Measurements from ENCODE around the gene UBFD1. TPM values are rescaled to one million over a fixed set of nuclear protein-coding genes. Genes with fewer than 3 reads are reported as not detected.

The UBFD1 gene
- total RNA-seq, 6 experiments from 2014 or later = 27.6 to 50.5 (median 37.4) TPM

- WGBS (ENCODE audit: insufficient coverage, low coverage, low lambda C conversion rate, missing lambda C conversion rate) = 100% methylated on average over 3 of the region's 5 CpGs
- H3K27me3 ChIP-seq = no peaks in the 10 kb centered on the region
- no peak for TF ChIP-seq POLR2A (IDR thresholded peaks at IDR 0.05)
- TF ChIP-seq CTCF (IDR thresholded peaks at IDR 0.05) = no peak
- ATAC-seq (no peak), DNase-seq (no peak)
- H3K4me3 ChIP-seq = no peak overlapping the region
- no peaks in the 10 kb centered on the region for H3K9me3 ChIP-seq
- H3K27ac ChIP-seq = no peak overlapping the region
- intact Hi-C loops (cut with DNase I) = no loop called here
- peaks cover 3 to 59% (median 21%) of the 10 kb centered on the region in 4 donors for H3K36me3 ChIP-seq
- H3K4me1 ChIP-seq = no peaks in the 10 kb centered on the region
These were observed 14.4 kb downstream of the UBFD1 start for GRCh38 chr16:23571895-23572294.

- DNase-seq (no peak), ATAC-seq (no peak)
- no peak overlapping the region for H3K27ac ChIP-seq
- no peak overlapping the region for H3K4me3 ChIP-seq
- H3K36me3 ChIP-seq = peaks cover 0 to 54% (median 16%) of the 10 kb centered on the region in 4 donors
- 96% methylated on average over 7 of the region's 9 CpGs for whole genome bisulfite sequencing (ENCODE audit: insufficient coverage, low coverage, low lambda C conversion rate, missing lambda C conversion rate)
- TF ChIP-seq CTCF (IDR thresholded peaks at IDR 0.05) (no peak), POLR2A (IDR thresholded peaks at IDR 0.05) (no peak)
- intact Hi-C loops (cut with DNase I) = no loop called here
- no peaks in the 10 kb centered on the region for H3K4me1 ChIP-seq
- H3K9me3 ChIP-seq = no peaks in the 10 kb centered on the region
- no peaks in the 10 kb centered on the region for H3K27me3 ChIP-seq
These were observed 14.9 kb downstream of the UBFD1 start for GRCh38 chr16:23572394-23572793.

GRCh38 chr16:23573817-23574216 lies 16.3 kb downstream of the UBFD1 start:
- intact Hi-C loops (cut with DNase I) = no loop called here
- H3K27me3 ChIP-seq = no peaks in the 10 kb centered on the region
- 83% methylated on average over 4 of the region's 5 CpGs for WGBS (ENCODE audit: insufficient coverage, low coverage, low lambda C conversion rate, missing lambda C conversion rate)
- no peak for DNase-seq
- no peaks in the 10 kb centered on the region for H3K4me1 ChIP-seq
- TF ChIP-seq POLR2A (IDR thresholded peaks at IDR 0.05) (no peak), CTCF (IDR thresholded peaks at IDR 0.05) (no peak)
- H3K9me3 ChIP-seq = no peaks in the 10 kb centered on the region
- H3K4me3 ChIP-seq = no peak overlapping the region
- H3K27ac ChIP-seq = no peak overlapping the region
- ATAC-seq = no peak
- peaks cover 0 to 39% (median 11%) of the 10 kb centered on the region in 4 donors for H3K36me3 ChIP-seq

GRCh38 chr16:23575834-23576233 lies 18.3 kb downstream of the UBFD1 start:
- peaks cover 0 to 30% (median 10%) of the 10 kb centered on the region in 4 donors for H3K36me3 ChIP-seq

More at GRCh38 chr16:23575834-23576233, 18.3 kb downstream of the UBFD1 start:
- DNase-seq = no peak
- no peak overlapping the region for H3K4me3 ChIP-seq
- H3K9me3 ChIP-seq = no peaks in the 10 kb centered on the region
- H3K4me1 ChIP-seq = no peaks in the 10 kb centered on the region
- no peak for ATAC-seq
- no peak overlapping the region for H3K27ac ChIP-seq
- TF ChIP-seq POLR2A (IDR thresholded peaks at IDR 0.05) (no peak), CTCF (IDR thresholded peaks at IDR 0.05) (no peak)
- intact Hi-C loops (cut with DNase I) = no loop called here
- WGBS (ENCODE audit: insufficient coverage, low coverage, low lambda C conversion rate, missing lambda C conversion rate) = 91% methylated on average over 2 of the region's 3 CpGs
- H3K27me3 ChIP-seq = no peaks in the 10 kb centered on the region
